ENCODE measurements around the gene ARL6IP4. TPM values are rescaled to one million over a fixed set of nuclear protein-coding genes. Genes with fewer than 3 reads are reported as not detected.
"Not testable (repeated sequence)": the region's sequence is repeated elsewhere in the genome, so short reads cannot be mapped to it uniquely, and the experiment has no call there.

Gene ARL6IP4
- total and polyA plus RNA-seq, 2 donors from 2014 or later: 168 to 362 TPM

GRCh38 chr12:122934722-122935121 lies 45.8 kb upstream of the ARL6IP4 start:
- no peaks in the 10 kb centered on the region for H3K27me3 ChIP-seq (ENCODE audit: control insufficient read depth, insufficient read depth, low read length)
- no peak for FAIRE-seq
- H3K9ac ChIP-seq (ENCODE audit: low read length in 3 of 3): no peak overlapping the region
- no peak overlapping the region for H3K27ac ChIP-seq (ENCODE audit: low read depth in 2 of 2, low read length in 2 of 2)
- no peaks in the 10 kb centered on the region for H3K36me3 ChIP-seq (ENCODE audit: control insufficient read depth in 2 of 3, insufficient read depth in 3 of 3, low read length in 3 of 3)
- no peak overlapping the region for H3K4me3 ChIP-seq (ENCODE audit: low read length in 3 of 3)
- intact Hi-C loops (cut with DNase I): no loop called here
- H3K4me1 ChIP-seq (ENCODE audit: control insufficient read depth in 2 of 3, insufficient read depth in 2 of 3, low read depth in 1 of 3, low read length in 3 of 3): no peaks in the 10 kb centered on the region
- no peak for DNase-seq
- no peaks in the 10 kb centered on the region for H3K9me3 ChIP-seq (ENCODE audit: control insufficient read depth in 2 of 3, insufficient read depth in 1 of 3, low read length in 3 of 3)
- no peak for TF ChIP-seq CTCF (IDR thresholded peaks at IDR 0.05; ENCODE audit: borderline replicate concordance, extremely low read depth, insufficient read depth)

- FAIRE-seq (no peak), DNase-seq (peak in 3 of 5 donors; percentile 16 to 37 (median 37))
- Histone ChIP-seq H3K27me3 (ENCODE audit: control insufficient read depth, insufficient read depth, low read length) (no peaks in the 10 kb centered on the region), H3K4me1 (ENCODE audit: control insufficient read depth in 2 of 3, insufficient read depth in 2 of 3, low read depth in 1 of 3, low read length in 3 of 3) (no peaks in the 10 kb centered on the region), H3K9ac (ENCODE audit: low read length in 3 of 3) (no peak overlapping the region), H3K27ac (ENCODE audit: low read depth in 2 of 2, low read length in 2 of 2) (no peak overlapping the region), H3K36me3 (ENCODE audit: control insufficient read depth in 2 of 3, insufficient read depth in 3 of 3, low read length in 3 of 3) (no peaks in the 10 kb centered on the region), H3K9me3 (ENCODE audit: control insufficient read depth in 2 of 3, insufficient read depth in 1 of 3, low read length in 3 of 3) (no peaks in the 10 kb centered on the region), H3K4me3 (ENCODE audit: low read length in 3 of 3) (no peak overlapping the region)
- TF ChIP-seq CTCF (IDR thresholded peaks at IDR 0.05; ENCODE audit: borderline replicate concordance, extremely low read depth, insufficient read depth): no peak
- intact Hi-C loops (cut with DNase I): no loop called here
Observed at GRCh38 chr12:122935318-122935717, 45.2 kb upstream of the ARL6IP4 start.

- Histone ChIP-seq H3K36me3 (ENCODE audit: control insufficient read depth in 2 of 3, insufficient read depth in 3 of 3, low read length in 3 of 3) (no peaks in the 10 kb centered on the region), H3K4me1 (ENCODE audit: control insufficient read depth in 2 of 3, insufficient read depth in 2 of 3, low read depth in 1 of 3, low read length in 3 of 3) (no peaks in the 10 kb centered on the region), H3K27me3 (ENCODE audit: control insufficient read depth, insufficient read depth, low read length) (no peaks in the 10 kb centered on the region), H3K9me3 (ENCODE audit: control insufficient read depth in 2 of 3, insufficient read depth in 1 of 3, low read length in 3 of 3) (no peaks in the 10 kb centered on the region), H3K27ac (ENCODE audit: low read depth in 2 of 2, low read length in 2 of 2) (no peak overlapping the region), H3K9ac (ENCODE audit: low read length in 3 of 3) (no peak overlapping the region), H3K4me3 (ENCODE audit: low read length in 3 of 3) (no peak overlapping the region)
- no peak for TF ChIP-seq CTCF (IDR thresholded peaks at IDR 0.05; ENCODE audit: borderline replicate concordance, extremely low read depth, insufficient read depth)
- intact Hi-C loops (cut with DNase I): no loop called here
- no peak for FAIRE-seq
- DNase-seq: no peak
Observed at GRCh38 chr12:122937622-122938091, 42.8 kb upstream of the ARL6IP4 start.

GRCh38 chr12:122939125-122939524 lies 41.4 kb upstream of the ARL6IP4 start:
- H3K27ac ChIP-seq (ENCODE audit: low read depth in 2 of 2, low read length in 2 of 2): no peak overlapping the region
- no peaks in the 10 kb centered on the region for H3K27me3 ChIP-seq (ENCODE audit: control insufficient read depth, insufficient read depth, low read length)
- H3K4me1 ChIP-seq (ENCODE audit: control insufficient read depth in 2 of 3, insufficient read depth in 2 of 3, low read depth in 1 of 3, low read length in 3 of 3): no peaks in the 10 kb centered on the region
- intact Hi-C loops (cut with DNase I): no loop called here
- H3K36me3 ChIP-seq (ENCODE audit: control insufficient read depth in 2 of 3, insufficient read depth in 3 of 3, low read length in 3 of 3): no peaks in the 10 kb centered on the region
- no peaks in the 10 kb centered on the region for H3K9me3 ChIP-seq (ENCODE audit: control insufficient read depth in 2 of 3, insufficient read depth in 1 of 3, low read length in 3 of 3)
- DNase-seq (no peak), FAIRE-seq (no peak)
- TF ChIP-seq CTCF (IDR thresholded peaks at IDR 0.05; ENCODE audit: borderline replicate concordance, extremely low read depth, insufficient read depth): no peak
- H3K4me3 ChIP-seq (ENCODE audit: low read length in 3 of 3): no peak overlapping the region
- H3K9ac ChIP-seq (ENCODE audit: low read length in 3 of 3): no peak overlapping the region

GRCh38 chr12:122941351-122941750 lies 39.1 kb upstream of the ARL6IP4 start:
- H3K9ac ChIP-seq (ENCODE audit: low read length in 3 of 3); H3K4me3 ChIP-seq (ENCODE audit: low read length in 3 of 3); H3K27me3 ChIP-seq (ENCODE audit: control insufficient read depth, insufficient read depth, low read length); FAIRE-seq; H3K9me3 ChIP-seq (ENCODE audit: control insufficient read depth in 2 of 3, insufficient read depth in 1 of 3, low read length in 3 of 3); H3K27ac ChIP-seq (ENCODE audit: low read depth in 2 of 2, low read length in 2 of 2); intact Hi-C loops (cut with DNase I); H3K4me1 ChIP-seq (ENCODE audit: control insufficient read depth in 2 of 3, insufficient read depth in 2 of 3, low read depth in 1 of 3, low read length in 3 of 3); H3K36me3 ChIP-seq (ENCODE audit: control insufficient read depth in 2 of 3, insufficient read depth in 3 of 3, low read length in 3 of 3); DNase-seq: not testable (repeated sequence)
